Measurements from ENCODE around the gene GAS2L2. TPM values are rescaled to one million over a fixed set of nuclear protein-coding genes. Genes with fewer than 3 reads are reported as not detected.

GAS2L2 gene
- total and polyA plus RNA-seq, 2 of the 8 experiments (the other 6 are each of a cell fraction or from before 2014, with no cell fraction given): 0.09 to 0.13 TPM

DNA sequence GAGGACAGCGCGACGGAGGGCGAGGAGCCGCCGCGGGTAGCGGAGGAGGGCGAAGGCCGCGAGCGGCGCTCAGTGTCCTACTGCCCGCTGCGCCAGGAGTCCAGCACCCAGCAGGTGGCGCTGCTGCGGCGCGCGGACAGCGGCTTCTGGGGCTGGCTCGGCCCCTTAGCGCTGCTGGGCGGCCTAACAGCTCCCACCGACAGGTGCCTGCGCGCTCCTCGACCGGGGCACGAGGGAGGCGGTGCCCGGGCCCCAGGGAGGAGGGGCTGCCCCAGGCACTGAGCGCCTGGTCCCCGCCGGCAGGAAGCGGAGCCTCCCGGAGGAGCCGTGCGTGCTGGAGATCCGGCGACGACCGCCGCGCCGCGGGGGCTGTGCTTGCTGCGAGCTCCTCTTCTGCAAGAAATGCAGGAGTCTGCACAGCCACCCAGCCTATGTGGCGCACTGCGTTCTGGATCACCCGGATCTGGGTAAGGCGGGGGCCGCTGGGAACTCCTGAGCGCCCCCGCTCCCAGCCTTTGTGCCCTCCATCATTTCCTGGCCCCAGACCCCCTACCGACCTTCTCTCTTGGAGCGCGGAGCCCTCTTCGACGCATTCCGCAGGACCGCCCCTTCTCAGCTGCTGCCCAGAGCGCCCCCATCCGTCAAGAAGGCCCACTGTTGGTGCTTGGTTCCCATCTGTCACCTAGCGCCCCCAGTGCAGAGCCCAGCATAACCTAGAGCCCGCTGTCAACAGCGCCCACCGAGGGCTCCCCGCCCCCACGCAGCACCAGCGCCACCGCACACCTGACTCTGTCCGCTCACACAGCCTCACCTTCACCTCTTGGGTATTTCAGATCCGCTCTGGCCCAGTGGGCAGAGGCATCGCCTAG is 11.3 kb upstream of the GAS2L2 start (continued):
- TF ChIP-seq, protein P1, sequence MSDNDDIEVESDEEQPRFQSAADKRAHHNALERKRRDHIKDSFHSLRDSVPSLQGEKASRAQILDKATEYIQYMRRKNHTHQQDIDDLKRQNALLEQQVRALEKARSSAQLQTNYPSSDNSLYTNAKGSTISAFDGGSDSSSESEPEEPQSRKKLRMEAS (IDR thresholded peaks at IDR 0.05): peak; percentile 91
- TF ChIP-seq SP2 (IDR thresholded peaks at IDR 0.05; ENCODE audit: low read length) (no peak), CREB1 (IDR thresholded peaks at IDR 0.05) (peak; percentile 67)
